ENCODE results near the gene PPP1R16B.

PPP1R16B gene

DNA sequence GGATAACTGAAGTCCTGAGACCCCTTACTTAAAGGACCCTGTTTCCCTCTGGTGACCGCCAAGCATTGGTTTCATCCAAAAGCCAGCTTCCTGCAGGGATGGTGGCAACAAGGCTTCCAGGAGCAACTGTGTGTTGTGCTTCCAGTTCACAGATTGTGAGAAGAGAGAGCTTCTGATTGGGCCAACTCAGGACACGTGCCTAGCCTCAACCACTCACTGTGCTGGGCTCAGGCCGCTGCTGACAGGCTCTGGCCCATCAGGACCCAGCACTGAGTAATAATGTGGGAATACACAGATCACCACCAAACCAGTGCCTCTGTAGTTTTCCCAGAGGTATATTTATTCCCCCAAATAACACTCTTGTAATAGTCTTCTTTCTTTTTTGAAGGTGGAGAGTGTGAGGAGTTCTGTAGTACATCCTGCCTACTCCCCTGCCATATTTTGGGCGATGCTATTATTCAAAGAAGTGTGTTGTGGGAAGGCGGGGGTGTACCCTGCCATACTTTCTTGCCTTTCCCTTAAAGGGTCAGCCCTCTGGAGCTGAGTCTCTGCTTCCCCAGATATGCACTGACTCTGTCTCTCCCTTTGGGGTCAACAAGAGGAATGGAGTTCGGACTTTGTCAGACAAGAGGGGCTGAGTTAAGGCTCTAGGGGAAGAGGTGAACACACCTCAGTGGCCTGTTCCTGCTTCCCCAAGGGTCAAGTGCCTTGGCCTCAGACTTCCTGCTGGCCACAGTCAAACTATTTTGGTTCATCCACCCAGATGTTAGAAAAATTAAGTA lies 23.2 kb downstream of the PPP1R16B start:
- no peak for DNase-seq

- no peak for DNase-seq
Measured at GRCh38 chr20:38829296-38829875, 23.9 kb downstream of the PPP1R16B start.

DNA sequence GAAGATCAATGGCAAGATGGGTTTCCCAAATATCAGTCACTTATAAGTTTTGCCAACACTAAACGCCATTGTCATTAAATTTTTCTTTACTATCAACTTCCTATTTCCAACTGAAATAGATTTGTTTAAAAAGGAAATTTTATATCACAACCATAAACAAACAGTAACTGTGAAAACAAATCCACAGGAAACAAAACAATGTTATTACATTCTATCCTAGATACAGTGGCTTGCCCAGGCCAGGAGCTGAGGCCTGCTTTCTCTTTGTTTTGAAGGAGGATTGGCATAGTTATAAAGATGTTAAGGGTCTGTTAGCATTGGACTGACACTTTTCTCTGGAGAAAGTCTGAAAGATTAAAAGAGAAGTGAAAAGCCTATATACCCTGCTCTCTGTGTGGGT lies 24.9 kb downstream of the PPP1R16B start:
- no peak for DNase-seq

DNA sequence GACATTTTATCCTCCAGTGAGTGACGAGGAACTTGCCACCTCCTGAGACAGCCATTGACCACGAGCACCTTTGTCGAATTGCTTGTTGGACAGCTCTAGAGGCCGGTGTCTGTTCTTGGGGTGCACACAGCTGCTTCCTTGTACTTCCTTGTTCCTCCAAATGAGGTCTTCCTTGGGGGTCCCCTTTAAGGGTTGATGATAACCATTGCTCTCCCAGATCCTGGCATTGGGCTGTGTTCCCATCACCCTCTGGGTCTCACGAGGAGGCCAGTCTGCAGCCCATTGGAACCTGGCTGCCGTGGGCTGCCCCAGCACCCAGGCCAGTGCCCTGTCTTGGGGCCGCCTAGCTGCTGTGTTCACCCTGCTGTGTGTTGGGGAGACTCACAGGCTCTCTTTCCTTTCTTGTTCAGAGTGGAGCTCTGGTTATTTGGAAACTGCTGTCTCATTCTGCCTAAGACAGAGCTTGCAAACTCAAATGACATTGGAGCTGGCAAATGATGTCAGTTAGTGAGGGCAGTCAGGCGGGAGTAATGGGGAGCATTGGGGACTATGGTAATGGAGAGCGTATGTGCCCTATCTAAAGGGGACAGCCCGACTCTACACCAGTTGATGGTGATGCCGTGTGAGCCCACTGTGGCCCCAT lies 25.7 kb downstream of the PPP1R16B start:
- no peak for DNase-seq

DNA sequence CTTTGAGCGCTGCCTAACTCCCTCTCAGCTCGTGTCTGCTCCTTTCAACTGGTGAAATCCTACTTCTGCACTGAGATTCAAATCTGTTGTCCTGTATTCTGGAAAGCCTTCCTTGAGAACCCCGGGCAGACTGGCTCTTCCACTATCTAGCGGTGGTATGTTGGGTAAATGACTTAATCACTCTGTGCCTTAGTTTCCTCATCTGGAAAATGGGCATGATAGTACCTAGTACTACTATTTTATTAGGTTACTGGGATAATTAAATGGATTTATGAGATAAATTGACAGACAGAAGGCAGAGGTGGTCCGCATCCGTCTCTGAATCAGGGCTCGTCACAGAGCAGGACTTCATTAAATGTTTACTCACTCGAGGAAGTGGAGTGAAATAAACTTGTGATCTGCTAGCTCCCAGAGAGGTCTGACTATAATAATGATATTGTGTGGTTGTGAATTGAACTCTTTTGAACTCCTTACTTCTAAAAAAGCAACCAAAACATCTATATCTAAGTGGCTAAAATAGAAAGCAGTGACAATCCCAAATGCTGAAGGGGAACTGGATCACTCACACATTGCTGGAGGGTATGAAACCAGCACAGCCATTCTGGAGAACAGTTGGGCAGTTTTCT lies 26.6 kb downstream of the PPP1R16B start:
- no peak for DNase-seq

GRCh38 chr20:38833154-38833856 lies 27.8 kb downstream of the PPP1R16B start:
- no peak for DNase-seq

DNA sequence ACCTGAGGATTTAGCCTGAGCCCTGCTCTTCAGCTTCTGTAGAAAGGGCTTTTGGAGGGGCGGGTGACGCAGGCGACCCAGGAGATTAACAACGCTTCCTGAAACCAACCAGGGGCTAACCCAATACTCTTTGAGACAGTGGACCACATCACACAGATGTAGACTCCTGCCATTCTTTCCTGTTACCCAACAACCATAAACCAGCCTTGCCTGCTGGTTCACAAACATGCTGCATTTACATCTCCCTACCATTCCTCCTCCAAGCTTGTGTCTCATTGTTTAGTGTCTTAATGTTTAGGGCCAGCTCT lies 28.3 kb downstream of the PPP1R16B start:
- no peak for DNase-seq

DNA sequence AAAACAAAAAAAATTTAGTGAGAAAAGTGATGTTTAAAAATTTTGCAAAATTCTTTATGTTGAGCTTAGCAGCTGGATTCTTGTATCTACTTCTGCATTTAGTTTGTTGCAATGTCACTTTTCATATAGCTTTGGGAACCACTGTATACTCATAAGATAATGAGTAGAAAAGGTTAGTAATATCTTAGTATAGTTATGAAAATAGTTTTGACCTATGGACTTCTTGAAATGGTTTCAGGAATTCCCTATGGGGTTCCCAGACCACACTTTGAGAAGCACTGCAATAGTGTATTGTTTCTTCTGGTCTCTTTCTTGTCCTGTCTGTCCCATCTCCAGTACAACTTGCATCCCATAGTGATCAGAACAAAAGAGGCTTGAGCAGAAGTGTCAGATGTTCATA lies 29.4 kb downstream of the PPP1R16B start:
- DNase-seq, result no peak

GRCh38 chr20:38835792-38836191 lies 30.3 kb downstream of the PPP1R16B start:
- no peak for DNase-seq

- DNase-seq, result no peak
Measured at GRCh38 chr20:38836991-38837390, 31.5 kb downstream of the PPP1R16B start.

GRCh38 chr20:38838326-38838725 lies 32.8 kb downstream of the PPP1R16B start:
- DNase-seq, result no peak

DNA sequence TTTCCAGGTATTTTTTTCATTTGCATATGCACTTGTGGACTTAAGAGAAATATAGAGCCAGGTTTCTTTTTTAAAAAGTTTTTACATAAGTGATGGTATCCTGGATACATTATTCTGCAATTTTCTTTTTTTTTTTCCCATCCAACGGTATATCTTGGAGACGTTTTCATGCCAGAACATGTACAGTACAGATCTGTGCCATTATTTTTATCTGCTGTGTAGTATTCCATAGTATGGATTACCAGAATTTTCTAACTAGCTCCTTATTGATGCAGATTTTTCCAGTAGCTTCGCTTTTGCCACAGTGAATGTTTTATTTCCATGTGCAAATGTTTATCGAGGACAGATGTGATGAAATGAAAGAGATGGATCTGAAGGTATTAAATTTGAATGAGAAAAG lies 34.1 kb downstream of the PPP1R16B start:
- no peak for DNase-seq

- DNase-seq, result no peak
Measured at GRCh38 chr20:38840053-38840893, 34.8 kb downstream of the PPP1R16B start.

DNA sequence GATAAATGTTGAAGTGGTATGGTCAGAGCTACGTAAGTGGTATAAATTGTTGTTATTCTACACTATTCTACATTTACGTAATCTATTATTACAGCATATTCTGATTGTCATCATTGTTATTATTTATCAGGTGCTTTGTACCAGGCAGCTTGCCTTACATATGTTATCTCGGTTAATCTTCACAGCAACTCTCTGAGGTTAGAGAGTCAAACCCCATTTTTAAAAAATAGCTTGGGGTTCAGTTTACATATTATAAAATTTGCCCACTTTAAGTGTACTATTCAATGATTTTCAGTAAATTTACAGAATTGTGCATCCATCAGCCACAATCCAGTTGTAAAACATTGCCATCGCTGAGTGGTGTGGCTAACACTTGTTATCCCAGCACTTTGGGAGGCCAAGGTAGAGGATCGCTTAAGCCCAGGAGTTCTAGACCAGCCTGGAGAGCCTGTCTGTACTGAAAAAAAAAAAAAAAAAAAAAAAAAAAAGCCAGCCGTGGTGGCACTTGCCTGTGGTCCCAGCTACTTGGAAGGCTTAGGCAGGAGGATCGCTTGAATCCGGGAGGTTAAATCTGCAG lies 35.5 kb downstream of the PPP1R16B start:
- no peak for DNase-seq

DNA sequence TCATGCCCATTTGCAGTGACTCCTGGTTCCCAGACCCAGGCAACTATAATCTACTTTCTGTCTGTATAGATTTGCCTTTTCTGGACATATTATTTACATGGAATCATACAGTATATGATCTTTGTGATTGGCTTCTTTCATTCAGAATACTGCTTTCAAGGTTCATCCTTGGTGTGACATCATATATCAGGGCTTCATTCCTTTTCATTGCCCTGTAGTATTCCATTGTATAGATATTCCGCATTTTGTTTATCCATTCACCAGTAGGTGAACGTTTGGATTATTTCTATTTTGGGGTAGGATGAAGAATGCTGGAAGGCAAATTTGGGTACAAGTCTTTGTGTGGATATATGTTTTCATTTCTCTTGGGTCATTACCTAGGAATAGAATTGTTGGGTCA lies 36.1 kb downstream of the PPP1R16B start:
- DNase-seq, result no peak

DNA sequence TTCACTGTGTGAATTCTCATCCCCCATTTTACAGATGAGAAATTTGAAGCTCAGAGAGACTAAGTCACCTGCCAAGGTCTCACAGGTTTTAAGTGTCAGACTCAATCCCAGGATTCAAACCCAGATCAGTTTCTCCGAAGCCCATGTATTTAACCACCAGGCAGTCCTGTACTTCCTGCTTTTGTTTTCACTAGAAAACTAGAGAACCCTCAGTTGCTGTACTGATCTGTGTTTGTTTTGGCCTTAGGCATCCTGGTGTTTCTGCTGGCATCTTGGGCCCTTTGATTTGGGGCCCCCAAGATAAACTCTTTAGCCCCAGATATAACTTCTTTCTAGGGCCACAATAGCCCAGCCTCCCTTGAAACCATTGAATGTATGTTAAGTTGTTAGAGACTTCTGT lies 36.5 kb downstream of the PPP1R16B start:
- no peak for DNase-seq

DNA sequence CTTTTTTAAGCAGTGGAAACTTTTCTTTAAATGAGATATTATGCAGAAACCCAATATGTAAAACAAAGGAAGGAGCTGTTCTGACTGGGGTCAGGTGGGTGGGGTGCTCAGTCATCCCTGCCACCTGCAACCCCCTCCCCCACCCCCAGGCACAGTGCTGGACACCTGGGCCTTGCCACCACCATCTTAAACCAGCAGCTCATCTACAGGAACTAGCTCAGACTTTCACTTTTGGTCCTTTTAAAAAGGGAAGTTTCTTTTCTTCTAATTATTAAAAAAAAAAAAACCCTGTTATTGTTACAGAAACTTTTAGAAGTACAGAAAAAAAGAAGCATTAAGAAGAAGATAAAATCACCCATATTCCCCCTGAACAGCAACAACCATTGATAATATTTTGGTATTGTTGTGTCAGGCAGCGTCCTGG lies 37.1 kb downstream of the PPP1R16B start:
- no peak for DNase-seq

GRCh38 chr20:38843346-38843745 lies 37.8 kb downstream of the PPP1R16B start:
- no peak for DNase-seq

GRCh38 chr20:38844963-38845362 lies 39.5 kb downstream of the PPP1R16B start:
- no peak for DNase-seq

- no peak for DNase-seq
Measured at GRCh38 chr20:38847840-38848239, 42.3 kb downstream of the PPP1R16B start.

- no peak for DNase-seq
Measured at GRCh38 chr20:38853759-38854158, 48.3 kb downstream of the PPP1R16B start.

DNA sequence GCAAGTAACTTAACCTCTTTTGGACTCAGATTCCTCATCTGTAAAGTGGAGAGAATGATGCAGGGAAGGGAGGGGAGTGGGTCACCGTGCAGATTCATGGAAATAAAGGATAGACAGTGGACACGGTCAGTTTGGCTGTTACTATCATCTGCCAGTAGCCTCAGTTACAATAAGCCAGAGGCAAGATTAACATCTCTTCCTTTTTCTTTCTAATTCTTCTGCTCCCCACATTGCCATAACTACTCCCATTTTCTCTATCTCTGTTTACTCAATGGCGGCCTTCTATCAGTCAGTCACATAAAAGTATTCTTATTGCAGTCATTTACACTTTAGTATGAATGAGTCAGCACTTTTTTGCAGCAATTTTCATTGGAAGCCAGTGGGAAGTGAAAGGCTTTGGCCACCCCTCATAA lies 49.2 kb downstream of the PPP1R16B start:
- no peak for DNase-seq
